Astrocyte (in vitro differentiated cells and primary cell): ENCODE measurements around the gene CREB5.

ENCODE experiments used
- EZH2 ChIP-seq: IDR thresholded peaks from 2 replicates; pipeline ENCODE4 v1.6.1; 2012; ENCODE audit warnings: mild to moderate bottlenecking, low read length, inconsistent platforms; ENCODE audit not compliant: insufficient read depth
- TF ChIP-seq, protein P1 (sequence below): IDR thresholded peaks from 2 replicates; pipeline ENCODE4 v1.5.1; 2011; ENCODE audit warnings: low read depth, mild to moderate bottlenecking, inconsistent platforms, low read length, moderate library complexity; ENCODE audit not compliant: insufficient read depth

- TF ChIP-seq, protein P1, sequence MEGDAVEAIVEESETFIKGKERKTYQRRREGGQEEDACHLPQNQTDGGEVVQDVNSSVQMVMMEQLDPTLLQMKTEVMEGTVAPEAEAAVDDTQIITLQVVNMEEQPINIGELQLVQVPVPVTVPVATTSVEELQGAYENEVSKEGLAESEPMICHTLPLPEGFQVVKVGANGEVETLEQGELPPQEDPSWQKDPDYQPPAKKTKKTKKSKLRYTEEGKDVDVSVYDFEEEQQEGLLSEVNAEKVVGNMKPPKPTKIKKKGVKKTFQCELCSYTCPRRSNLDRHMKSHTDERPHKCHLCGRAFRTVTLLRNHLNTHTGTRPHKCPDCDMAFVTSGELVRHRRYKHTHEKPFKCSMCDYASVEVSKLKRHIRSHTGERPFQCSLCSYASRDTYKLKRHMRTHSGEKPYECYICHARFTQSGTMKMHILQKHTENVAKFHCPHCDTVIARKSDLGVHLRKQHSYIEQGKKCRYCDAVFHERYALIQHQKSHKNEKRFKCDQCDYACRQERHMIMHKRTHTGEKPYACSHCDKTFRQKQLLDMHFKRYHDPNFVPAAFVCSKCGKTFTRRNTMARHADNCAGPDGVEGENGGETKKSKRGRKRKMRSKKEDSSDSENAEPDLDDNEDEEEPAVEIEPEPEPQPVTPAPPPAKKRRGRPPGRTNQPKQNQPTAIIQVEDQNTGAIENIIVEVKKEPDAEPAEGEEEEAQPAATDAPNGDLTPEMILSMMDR = no peak
- no peak for TF ChIP-seq EZH2
Observed at GRCh38 chr7:28570970-28571288, 158.6 kb downstream of the CREB5 start.
